ENCODE results near the gene PTPN14. TPM values are rescaled to one million over a fixed set of nuclear protein-coding genes. Genes with fewer than 3 reads are reported as not detected.

The PTPN14 gene
- total RNA-seq, 1 experiment from 2014 or later = 76.4 TPM

DNA sequence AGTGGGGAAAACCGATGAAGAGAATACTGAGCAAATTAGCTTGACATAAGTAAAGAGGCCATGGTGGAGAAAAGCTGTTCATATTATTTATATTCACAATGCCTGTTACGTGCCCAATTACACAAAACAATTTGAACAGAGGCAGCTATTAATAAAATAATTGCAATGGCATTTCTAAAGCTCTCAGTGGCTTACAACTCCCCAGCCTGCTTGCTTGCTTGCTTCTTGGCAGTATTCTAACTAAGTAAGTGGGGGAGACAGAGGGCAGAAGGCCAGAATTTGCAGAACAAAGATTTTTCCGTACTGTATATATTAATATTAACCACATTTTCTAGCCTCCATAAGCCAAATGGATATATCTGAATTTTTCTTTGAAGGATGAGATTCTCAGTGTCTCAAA, 12.9 kb downstream of the PTPN14 start:
- H3K27me3 Mint-ChIP-seq (ENCODE audit: low read depth) = no peaks in the 10 kb centered on the region
- no peak overlapping the region for H4K5ac ChIP-seq (ENCODE audit: insufficient read length, low read depth, low read length)
- no peak overlapping the region for H2BK120ac ChIP-seq (ENCODE audit: low read depth, low read length, poor library complexity, severe bottlenecking)
- TF ChIP-seq, protein P1, sequence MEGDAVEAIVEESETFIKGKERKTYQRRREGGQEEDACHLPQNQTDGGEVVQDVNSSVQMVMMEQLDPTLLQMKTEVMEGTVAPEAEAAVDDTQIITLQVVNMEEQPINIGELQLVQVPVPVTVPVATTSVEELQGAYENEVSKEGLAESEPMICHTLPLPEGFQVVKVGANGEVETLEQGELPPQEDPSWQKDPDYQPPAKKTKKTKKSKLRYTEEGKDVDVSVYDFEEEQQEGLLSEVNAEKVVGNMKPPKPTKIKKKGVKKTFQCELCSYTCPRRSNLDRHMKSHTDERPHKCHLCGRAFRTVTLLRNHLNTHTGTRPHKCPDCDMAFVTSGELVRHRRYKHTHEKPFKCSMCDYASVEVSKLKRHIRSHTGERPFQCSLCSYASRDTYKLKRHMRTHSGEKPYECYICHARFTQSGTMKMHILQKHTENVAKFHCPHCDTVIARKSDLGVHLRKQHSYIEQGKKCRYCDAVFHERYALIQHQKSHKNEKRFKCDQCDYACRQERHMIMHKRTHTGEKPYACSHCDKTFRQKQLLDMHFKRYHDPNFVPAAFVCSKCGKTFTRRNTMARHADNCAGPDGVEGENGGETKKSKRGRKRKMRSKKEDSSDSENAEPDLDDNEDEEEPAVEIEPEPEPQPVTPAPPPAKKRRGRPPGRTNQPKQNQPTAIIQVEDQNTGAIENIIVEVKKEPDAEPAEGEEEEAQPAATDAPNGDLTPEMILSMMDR (conservative IDR thresholded peaks at IDR 0.05) = no peak
- H3K27me3 ChIP-seq (ENCODE audit: insufficient read depth, low read length) = no peaks in the 10 kb centered on the region
- no peak overlapping the region for H2BK12ac ChIP-seq (ENCODE audit: insufficient read length, low read depth, low read length)
- peaks cover 2% of the 10 kb centered on the region; the same call in 1 of the 2 replicates for H3K4me1 ChIP-seq (ENCODE audit: insufficient read depth, low read length)
- no peaks in the 10 kb centered on the region; a peak in 1 of 5 replicates for H3K9me3 Mint-ChIP-seq
- no peak overlapping the region for H3K9ac ChIP-seq (ENCODE audit: extremely low read depth, insufficient read length, low read length)
- H3K27ac ChIP-seq (ENCODE audit: insufficient read length, low read depth, low read length) = no peak overlapping the region
- no peak overlapping the region for H3K18ac ChIP-seq (ENCODE audit: insufficient read length, low read depth, low read length)
- H3K27ac Mint-ChIP-seq = no peak overlapping the region; a peak in 1 of 7 replicates
- H2AFZ ChIP-seq (ENCODE audit: low read length) = no peak overlapping the region
- no peak overlapping the region for H3K4me3 Mint-ChIP-seq
- H3T11ph ChIP-seq (ENCODE audit: low read length) = no peak overlapping the region
- no peaks in the 10 kb centered on the region for H3K23me2 ChIP-seq (ENCODE audit: insufficient read length, low read depth, low read length, poor library complexity, severe bottlenecking)
- no peak overlapping the region for H3K4me2 ChIP-seq (ENCODE audit: insufficient read depth, insufficient read length, low read length)
- no peak overlapping the region for H2AK5ac ChIP-seq (ENCODE audit: insufficient read length, low read length)
- no peak overlapping the region for H4K91ac ChIP-seq (ENCODE audit: insufficient read length, low read depth, low read length)
- no peak overlapping the region for H2BK20ac ChIP-seq (ENCODE audit: low read depth, low read length, poor library complexity, severe bottlenecking)
- H3K9me3 ChIP-seq (ENCODE audit: control insufficient read depth, low read depth, low read length) = no peaks in the 10 kb centered on the region
- no peak overlapping the region for H4K8ac ChIP-seq (replicated peaks; ENCODE audit: insufficient read length, low read depth, low read length)
- no peak overlapping the region for H2BK5ac ChIP-seq (ENCODE audit: insufficient read length, low read length)
- H3K23ac ChIP-seq (ENCODE audit: insufficient read length, low read depth, low read length) = no peak overlapping the region
- H3K79me1 ChIP-seq (ENCODE audit: insufficient read depth, low read depth, low read length, poor library complexity, severe bottlenecking) = no peaks in the 10 kb centered on the region
- DNase-seq = no peak
- H3K36me3 Mint-ChIP-seq (ENCODE audit: insufficient read depth in 1 of 3, low read depth in 3 of 3) = peaks cover 1 to 10% (median 9%) of the 10 kb centered on the region in 3 experiments
- H3K14ac ChIP-seq (ENCODE audit: insufficient read depth, low read length) = no peak overlapping the region
- H4K20me1 ChIP-seq (ENCODE audit: control insufficient read depth, insufficient read depth, insufficient read length) = peaks cover 4% of the 10 kb centered on the region
- H3K4ac ChIP-seq (ENCODE audit: low read depth, low read length) = no peak overlapping the region
- no CpG with 5 or more reads among the region's 3 CpGs for WGBS (ENCODE audit: extremely low coverage, insufficient read length, low lambda C conversion rate)
- H3K79me2 ChIP-seq (ENCODE audit: insufficient read depth, low read length) = peaks cover 23% of the 10 kb centered on the region; the same call in 1 of the 2 replicates
- H3K4me1 Mint-ChIP-seq = peaks cover 21 to 30% of the 10 kb centered on the region in 2 experiments
- H3K56ac ChIP-seq (ENCODE audit: insufficient read length, low read depth, low read length) = no peak overlapping the region
- H2BK15ac ChIP-seq (ENCODE audit: low read depth, low read length) = no peak overlapping the region
